GM12872 (cell line): ENCODE measurements around the gene SP3.

Experiments
- TF ChIP-seq, protein P1 (sequence below): IDR thresholded peaks from 3 replicates; pipeline ENCODE4 v1.5.1; 2011; ENCODE audit warnings: low read depth, mild to moderate bottlenecking, low read length, moderate library complexity; ENCODE audit not compliant: insufficient read depth

The SP3 gene

DNA sequence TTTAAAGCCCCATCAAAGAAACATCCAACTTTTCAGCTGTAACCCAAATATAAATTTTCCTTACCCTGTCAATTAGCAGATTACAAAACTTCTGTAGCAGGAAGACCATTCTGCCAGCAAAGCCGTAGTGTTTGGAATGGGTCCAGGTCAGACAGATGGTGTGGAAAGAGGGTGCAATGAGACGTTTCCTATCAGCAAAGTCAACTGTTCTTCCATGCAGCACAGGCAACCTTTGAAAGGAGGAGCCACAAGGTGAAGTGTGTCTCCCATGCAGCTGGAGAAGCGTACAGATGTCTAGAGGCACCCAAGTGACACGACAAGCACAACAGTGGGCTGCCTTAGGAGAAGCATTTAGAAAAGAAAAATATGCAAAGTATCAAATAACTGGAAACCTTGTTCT lies 83.7 kb downstream of the SP3 start:
- TF ChIP-seq, protein P1, sequence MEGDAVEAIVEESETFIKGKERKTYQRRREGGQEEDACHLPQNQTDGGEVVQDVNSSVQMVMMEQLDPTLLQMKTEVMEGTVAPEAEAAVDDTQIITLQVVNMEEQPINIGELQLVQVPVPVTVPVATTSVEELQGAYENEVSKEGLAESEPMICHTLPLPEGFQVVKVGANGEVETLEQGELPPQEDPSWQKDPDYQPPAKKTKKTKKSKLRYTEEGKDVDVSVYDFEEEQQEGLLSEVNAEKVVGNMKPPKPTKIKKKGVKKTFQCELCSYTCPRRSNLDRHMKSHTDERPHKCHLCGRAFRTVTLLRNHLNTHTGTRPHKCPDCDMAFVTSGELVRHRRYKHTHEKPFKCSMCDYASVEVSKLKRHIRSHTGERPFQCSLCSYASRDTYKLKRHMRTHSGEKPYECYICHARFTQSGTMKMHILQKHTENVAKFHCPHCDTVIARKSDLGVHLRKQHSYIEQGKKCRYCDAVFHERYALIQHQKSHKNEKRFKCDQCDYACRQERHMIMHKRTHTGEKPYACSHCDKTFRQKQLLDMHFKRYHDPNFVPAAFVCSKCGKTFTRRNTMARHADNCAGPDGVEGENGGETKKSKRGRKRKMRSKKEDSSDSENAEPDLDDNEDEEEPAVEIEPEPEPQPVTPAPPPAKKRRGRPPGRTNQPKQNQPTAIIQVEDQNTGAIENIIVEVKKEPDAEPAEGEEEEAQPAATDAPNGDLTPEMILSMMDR: no peak

DNA sequence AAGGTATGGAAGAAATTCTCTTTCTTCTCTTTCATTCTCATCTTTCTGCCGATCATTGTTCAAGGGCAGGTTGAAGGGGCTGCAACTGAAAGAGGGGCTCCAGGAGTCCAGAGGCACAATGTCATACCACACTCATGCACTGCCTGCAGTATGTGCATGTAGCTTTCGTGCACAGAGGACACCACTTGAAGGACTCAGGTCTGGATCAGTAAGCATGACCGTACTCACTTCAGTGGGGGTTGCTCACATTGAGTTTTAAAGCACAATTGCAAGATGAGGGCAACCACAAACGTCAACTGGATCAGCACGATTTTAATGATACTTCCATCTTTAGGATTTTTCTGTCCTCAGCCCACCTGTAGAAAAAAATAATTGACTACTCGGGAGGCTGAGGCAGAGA lies 84.6 kb downstream of the SP3 start:
- TF ChIP-seq, protein P1: no peak

DNA sequence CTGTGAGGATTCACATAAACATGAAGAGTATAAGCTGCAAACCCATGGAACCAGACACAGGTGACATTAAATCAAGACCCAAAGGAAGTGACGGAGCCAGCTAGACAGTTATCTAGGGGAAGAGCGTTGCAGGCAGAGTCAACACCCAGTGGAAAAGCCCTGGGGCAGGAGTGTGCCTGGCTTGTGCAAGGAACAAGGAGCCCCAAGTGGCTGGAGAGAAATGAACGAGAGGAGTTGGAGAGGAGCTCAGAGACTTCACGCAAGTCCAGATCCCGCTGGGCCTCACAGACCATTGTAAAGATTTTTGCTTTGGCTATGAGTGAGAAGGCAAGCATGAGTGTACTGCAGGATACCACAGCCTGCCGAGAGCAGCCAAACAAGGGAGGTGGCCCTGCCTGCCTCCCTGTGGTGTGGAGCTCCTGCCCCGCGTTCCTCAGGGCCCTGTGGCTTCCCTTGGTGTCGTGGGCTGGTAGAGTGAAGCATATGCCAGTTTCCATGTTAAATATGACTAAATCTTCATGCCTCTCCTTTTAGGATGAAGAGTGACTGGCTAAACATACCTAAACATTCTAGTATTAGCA lies 88.2 kb downstream of the SP3 start:
- TF ChIP-seq, protein P1: no peak

DNA sequence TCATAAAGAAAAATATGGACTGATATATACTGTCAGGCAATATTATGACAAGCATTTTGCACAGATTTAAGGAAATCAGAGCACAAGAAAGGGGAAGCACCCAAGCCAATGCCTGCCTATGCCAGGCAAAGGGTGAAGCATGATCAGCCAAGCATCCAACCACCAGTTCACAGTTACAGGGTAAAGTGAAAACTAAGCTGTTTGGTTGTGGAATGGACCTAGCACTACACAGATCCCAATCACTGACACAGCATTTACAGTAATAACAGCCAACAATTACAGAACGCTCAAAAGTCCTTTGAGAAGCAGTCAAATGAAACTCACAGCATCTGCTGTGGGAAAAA lies 90.3 kb downstream of the SP3 start:
- TF ChIP-seq, protein P1: no peak

DNA sequence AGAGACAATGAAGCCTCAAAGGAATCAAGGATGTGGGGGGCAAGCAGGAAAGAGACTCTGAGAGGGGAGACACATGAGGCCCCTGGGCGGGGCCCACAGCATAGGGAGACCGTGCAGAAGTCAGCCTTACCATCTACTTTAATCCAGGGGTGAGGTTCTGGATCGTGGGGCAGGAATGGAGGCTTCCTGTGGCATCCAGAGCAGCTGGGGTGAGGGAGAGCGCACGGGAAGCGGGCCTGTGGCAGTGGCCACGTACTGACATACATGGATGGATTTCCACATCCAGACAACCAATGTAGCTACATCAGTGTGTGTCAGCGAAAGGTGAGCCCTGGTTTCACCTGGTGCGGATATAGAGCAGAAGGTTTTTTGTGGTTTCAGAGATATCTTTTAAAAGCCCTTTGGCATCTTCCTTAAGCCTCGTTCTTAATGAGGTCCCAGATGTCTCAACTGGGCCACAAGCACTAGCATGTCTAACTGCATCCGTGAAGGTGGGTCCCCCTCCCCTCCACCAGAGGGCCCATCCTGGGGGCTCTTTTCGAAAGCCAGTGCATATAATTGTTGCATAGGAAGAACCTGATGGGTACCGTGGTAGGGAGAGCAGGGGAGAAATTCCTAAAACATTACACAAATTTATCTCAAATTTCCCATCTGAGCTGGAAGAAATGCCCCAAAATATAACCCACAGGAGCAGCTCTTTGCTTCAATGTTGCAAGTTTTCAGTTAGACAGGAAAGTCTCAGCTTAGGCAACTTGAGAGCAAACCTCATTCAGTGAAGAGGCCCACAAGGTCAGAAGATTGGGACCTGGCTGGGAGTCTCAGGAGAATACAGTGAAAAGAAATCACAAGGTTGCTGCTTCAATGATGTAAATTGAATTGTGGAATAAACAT lies 90.9 kb downstream of the SP3 start:
- TF ChIP-seq, protein P1: peak; percentile 37; the same call in 2 of the 3 replicates

DNA sequence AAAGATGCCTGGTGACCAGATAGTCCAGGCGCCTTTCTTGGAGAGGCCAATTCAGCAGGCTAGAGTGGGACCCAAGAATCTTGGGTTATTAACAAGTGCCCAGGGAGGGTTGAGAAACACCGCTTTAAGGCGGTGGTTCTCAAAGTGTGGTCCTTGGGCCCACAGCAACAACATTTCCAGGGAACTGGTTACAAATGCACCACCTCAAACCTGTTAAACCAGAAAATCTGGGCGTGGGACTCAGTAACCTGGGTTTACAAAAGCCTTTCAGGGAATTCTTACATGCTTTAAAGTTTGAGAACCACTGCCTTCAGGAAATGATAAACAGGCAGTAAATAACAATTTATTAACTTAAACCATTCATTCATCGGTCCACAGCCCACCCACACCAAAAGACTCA lies 92.5 kb downstream of the SP3 start:
- TF ChIP-seq, protein P1: no peak

DNA sequence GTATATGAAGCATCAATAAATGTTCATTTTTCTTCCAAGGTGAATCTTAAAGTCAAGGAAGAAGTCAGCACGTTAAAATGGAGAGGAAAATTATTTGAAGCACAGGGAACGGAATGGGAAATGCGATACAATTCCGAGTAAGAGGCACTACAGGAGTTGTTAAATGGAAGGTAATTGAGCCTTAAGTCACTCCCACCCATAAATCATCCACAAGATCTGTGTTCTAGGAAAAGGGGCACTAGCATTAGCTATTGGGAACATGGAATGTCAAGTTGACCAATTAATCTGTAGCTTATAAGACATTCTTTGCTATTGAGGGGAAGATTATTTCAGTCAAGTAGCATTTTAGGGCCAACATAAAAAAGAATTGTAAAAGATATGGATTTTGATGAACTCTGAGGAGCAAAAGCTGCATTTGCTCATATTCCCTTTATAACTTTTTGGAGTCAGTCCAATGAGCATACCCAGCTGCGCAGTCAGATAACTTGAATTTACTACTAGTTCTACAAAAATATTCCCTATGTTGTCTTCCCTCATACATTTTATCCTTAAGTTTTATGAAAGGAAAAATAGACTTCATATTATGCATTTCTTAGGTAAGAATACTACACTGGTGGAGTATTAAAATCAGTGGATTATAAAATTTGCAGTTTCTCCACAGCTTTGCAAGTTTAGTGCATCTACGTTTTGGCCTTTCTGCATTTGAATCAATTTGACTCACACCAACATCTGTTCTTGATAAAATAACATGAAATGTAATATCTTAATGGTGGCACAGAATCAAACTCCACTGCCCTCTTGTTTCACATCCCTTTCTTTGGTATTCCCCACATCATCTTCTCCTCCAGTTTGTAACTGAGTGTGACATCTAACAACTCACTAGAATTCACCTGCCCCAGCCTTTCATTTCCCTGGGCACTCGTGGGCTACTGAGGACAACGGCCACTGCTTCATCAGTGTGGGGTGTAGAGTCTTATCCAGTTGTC lies 95.6 kb downstream of the SP3 start:
- TF ChIP-seq, protein P1: no peak
